ENCODE data around the gene PLCB3.

Gene PLCB3

GRCh38 chr11:64265176-64266160 is 14.1 kb downstream of the PLCB3 start:
- no peak for DNase-seq (ENCODE audit: low read depth, low spot score)

DNA sequence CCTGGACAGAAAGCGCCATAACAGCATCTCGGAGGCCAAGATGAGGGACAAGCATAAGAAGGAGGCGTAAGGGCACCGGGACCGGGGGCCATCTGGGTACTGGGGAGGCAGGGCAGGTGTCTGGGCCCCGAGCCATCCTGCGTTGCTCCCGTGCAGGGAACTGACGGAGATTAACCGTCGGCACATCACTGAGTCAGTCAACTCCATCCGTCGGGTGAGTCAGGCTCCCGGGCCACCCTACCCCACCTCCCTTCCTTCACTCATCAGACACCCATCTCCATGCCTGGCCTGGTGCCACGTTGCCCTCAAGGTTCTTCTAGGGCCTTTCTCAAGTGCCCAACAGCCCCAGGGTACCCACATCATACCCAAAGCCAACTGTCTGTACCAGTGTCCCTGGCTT is 15.0 kb downstream of the PLCB3 start:
- DNase-seq (ENCODE audit: low read depth, low spot score) = no peak

DNA sequence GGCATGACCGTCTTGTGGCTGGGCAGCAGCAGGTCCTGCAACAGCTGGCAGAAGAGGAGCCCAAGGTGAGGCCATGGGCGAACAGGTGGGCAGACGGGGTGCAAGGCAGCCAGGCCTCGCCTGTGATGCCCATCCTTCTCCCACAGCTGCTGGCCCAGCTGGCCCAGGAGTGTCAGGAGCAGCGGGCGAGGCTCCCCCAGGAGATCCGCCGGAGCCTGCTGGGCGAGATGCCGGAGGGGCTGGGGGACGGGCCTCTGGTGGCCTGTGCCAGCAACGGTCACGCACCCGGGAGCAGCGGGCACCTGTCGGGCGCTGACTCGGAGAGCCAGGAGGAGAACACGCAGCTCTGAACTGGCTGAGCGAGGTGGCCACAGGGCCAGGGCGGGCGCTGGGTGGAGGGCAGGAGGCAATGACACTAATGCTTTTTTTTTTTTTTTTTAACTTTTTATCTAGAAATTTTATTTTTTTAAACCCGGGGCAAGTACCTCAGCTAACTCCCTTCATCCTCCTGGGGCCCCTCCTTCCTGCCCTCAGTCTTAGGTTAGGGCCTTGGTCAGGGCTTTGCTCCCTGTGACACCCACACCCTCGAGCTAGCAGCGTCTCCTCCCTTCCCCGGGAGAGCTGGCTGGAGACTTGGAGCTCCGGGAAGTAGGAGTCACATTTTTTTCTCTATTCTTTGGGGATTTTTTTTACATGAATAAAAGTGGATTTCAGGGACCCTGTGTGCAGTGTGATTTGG is 16.0 kb downstream of the PLCB3 start:
- no peak for DNase-seq (ENCODE audit: low read depth, low spot score)

DNA sequence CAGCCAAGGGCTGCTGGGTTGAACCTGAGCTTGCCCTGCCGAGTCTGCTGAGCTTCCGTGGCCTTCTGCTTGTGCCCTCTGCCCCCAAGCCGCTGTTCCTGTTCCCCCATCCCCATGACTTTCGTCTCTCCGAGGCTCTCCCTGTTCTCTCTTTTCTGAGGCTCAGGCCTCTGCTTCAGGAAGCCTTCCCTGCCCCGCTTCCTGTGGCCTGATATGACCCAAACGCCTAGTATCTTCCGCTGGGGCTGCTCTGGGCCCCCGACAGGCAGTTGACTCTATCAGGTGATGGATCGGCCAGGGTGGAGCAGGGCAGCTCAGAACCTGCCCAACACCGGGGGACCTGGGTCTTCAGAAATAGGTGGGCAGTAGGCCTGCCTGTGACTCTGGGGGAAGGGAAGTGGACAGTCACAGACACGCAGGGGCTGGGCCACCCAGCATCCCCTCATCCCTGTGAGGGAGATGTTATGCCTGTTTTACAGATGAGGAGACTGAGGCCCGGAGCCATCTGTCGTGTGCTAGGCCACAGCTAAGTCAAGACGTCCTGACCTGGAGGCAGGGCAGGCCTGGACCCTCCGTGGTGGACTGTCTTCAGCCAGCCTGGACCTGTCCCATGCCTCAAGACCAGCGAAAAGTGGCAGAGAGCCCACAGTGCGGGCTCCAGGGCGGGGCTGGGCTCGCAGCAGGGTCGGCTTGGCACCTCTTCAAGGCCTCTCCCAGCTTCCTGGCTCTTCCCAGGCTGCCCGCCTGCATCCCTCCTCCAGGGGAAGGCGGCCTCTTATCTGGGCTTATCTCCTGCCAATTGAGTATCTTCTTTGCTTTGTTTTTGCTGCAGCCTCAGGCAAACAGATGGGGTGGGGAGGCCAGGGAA is 16.9 kb downstream of the PLCB3 start:
- no peak for DNase-seq (ENCODE audit: low read depth, low spot score)

GRCh38 chr11:64268893-64269539 is 17.7 kb downstream of the PLCB3 start:
- DNase-seq (ENCODE audit: low read depth, low spot score) = no peak

DNA sequence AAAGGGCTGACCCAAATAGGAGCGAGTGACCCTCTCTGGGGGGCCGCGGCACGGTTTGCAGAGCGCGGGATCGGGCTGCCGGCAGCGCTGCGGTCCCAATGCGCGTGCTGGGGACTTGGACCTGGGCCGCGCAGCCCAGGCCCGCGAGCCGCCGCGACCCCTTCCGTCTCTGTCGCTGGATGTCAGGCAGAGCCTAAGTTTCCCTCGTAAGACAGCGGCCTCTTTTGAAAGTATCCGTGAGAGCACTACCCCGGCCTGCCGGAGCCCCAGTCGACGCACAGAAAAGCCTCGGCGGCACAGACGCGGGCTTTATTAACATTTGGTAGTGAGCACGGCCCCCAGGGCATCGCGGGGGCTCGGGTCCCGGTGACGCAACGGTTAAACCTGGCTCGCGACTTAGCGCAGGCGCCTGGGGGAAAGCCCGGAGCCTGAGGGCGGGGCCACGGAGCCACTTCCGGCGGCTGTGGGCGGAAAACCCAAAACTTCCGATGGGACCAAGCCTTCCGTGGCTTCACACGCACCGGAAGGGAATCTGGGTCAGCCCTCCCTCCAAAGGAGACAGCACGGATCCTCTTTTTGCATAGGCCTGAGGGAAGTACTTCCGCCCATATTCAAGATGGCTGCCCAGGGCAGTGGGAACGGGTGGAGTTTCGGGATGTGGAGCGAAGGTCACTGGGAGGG is 18.4 kb downstream of the PLCB3 start:
- DNase-seq (ENCODE audit: low read depth, low spot score) = peak; percentile 100

GRCh38 chr11:64275031-64275800 is 23.9 kb downstream of the PLCB3 start:
- no peak for DNase-seq (ENCODE audit: low read depth, low spot score)

- DNase-seq (ENCODE audit: low read depth, low spot score) = no peak
These were observed 24.5 kb downstream of the PLCB3 start for GRCh38 chr11:64275841-64276240.

GRCh38 chr11:64276653-64277431 is 25.5 kb downstream of the PLCB3 start:
- no peak for DNase-seq (ENCODE audit: low read depth, low spot score)

DNA sequence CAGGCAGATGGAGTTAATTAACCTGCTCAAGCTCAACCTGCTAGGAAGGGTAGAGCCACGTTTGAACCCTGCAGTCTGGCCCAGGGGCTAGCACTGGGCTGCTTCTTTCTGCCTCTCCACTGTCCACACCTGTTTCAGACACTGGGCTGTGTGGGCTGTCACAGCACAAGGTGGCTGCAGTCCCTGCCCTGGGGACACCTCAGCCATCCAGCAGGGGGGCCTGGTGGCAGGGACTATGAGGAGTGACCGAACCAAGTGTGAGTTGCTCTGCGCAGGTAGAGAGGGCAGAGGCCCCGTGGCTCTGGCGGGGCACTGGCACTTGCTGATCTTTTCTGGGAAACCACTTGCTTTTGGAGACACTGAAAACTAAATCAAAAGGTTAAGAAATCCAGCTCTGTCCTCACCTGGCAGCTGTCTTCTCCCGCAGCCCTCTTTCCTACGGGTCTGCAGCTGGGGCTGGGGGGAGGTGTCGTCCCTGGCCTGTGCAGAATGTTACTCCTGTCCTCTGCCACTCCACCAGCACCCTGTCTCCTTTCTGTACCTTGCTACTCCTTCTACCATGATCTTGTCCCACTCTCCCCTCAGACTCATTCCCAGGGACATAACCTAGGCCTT is 27.4 kb downstream of the PLCB3 start:
- DNase-seq (ENCODE audit: low read depth, low spot score) = no peak

- DNase-seq (ENCODE audit: low read depth, low spot score) = no peak
These were observed 30.8 kb downstream of the PLCB3 start for GRCh38 chr11:64281957-64282770.

- no peak for DNase-seq (ENCODE audit: low read depth, low spot score)
These were observed 31.8 kb downstream of the PLCB3 start for GRCh38 chr11:64283092-64283491.

- no peak for DNase-seq (ENCODE audit: low read depth, low spot score)
These were observed 33.0 kb downstream of the PLCB3 start, which contains the start of gene BAD for GRCh38 chr11:64284048-64284961. Gene BAD (minus strand): TSS chr11:64284665. CDS start chr11:64284368, 297 bp downstream.

- DNase-seq (ENCODE audit: low read depth, low spot score) = no peak
These were observed 33.9 kb downstream of the PLCB3 start, which contains the start of gene GPR137 for GRCh38 chr11:64284962-64285884. Gene GPR137 (plus strand): TSS chr11:64285848. CDS start chr11:64286525, 677 bp downstream.

Data from iPS DF 19.7 (cell line).